ENCODE data around the gene TMEM50A. TPM values are rescaled to one million over a fixed set of nuclear protein-coding genes. Genes with fewer than 3 reads are reported as not detected.
"Not testable (repeated sequence)": the region's sequence is repeated elsewhere in the genome, so short reads cannot be mapped to it uniquely, and the experiment has no call there.

TMEM50A gene
- 66.2 TPM for total RNA-seq

- ATAC-seq, result peak; percentile 98
These were observed at the start of gene TMEM50A for GRCh38 chr1:25338188-25338981. TSS of gene TMEM50A (plus strand) at chr1:25338334. CDS start at chr1:25340487, 2,153 bp downstream.

GRCh38 chr1:25288573-25289101 lies 49.5 kb upstream of the TMEM50A start:
- peak; percentile 79 for ATAC-seq

- ATAC-seq, result peak; percentile 69
These were observed 48.1 kb upstream of the TMEM50A start for GRCh38 chr1:25290043-25290442.

- ATAC-seq, result not testable (repeated sequence)
These were observed 44.7 kb upstream of the TMEM50A start for GRCh38 chr1:25293426-25293825.

GRCh38 chr1:25294889-25295826 lies 43.0 kb upstream of the TMEM50A start:
- not testable (repeated sequence) for ATAC-seq

- ATAC-seq, result not testable (repeated sequence)
These were observed 41.6 kb upstream of the TMEM50A start for GRCh38 chr1:25296501-25296900.

GRCh38 chr1:25300729-25301128 lies 37.4 kb upstream of the TMEM50A start:
- not testable (repeated sequence) for ATAC-seq

- ATAC-seq, result not testable (repeated sequence)
These were observed 35.8 kb upstream of the TMEM50A start for GRCh38 chr1:25302330-25302729.

GRCh38 chr1:25304936-25305335 lies 33.2 kb upstream of the TMEM50A start:
- not testable (repeated sequence) for ATAC-seq

- not testable (repeated sequence) for ATAC-seq
These were observed 30.0 kb upstream of the TMEM50A start for GRCh38 chr1:25308168-25308567.

GRCh38 chr1:25309085-25309484 lies 29.0 kb upstream of the TMEM50A start:
- ATAC-seq, result not testable (repeated sequence)

GRCh38 chr1:25309486-25309885 lies 28.6 kb upstream of the TMEM50A start:
- not testable (repeated sequence) for ATAC-seq

- not testable (repeated sequence) for ATAC-seq
These were observed 25.2 kb upstream of the TMEM50A start for GRCh38 chr1:25312806-25313470.

- ATAC-seq, result not testable (repeated sequence)
These were observed 17.7 kb upstream of the TMEM50A start for GRCh38 chr1:25320314-25320938.

GRCh38 chr1:25322127-25322526 lies 16.0 kb upstream of the TMEM50A start:
- ATAC-seq, result not testable (repeated sequence)

- ATAC-seq, result not testable (repeated sequence)
These were observed 13.7 kb upstream of the TMEM50A start for GRCh38 chr1:25324407-25324806.

GRCh38 chr1:25327864-25328790 lies 10.0 kb upstream of the TMEM50A start:
- ATAC-seq, result not testable (repeated sequence)

GRCh38 chr1:25328791-25329185 lies 9.3 kb upstream of the TMEM50A start:
- ATAC-seq, result not testable (repeated sequence)

- not testable (repeated sequence) for ATAC-seq
These were observed 8.8 kb upstream of the TMEM50A start for GRCh38 chr1:25329336-25329735.

GRCh38 chr1:25329950-25330349 lies 8.2 kb upstream of the TMEM50A start:
- ATAC-seq, result peak; percentile 59

GRCh38 chr1:25336922-25337354 lies 1.2 kb upstream of the TMEM50A start:
- peak; percentile 33 for ATAC-seq
